HG03039 (cell line): ENCODE measurements around the gene IL1F10.

Experiments used
- ATAC-seq: cut with Tn5 transposase; IDR thresholded peaks from one replicate; pipeline ENCODE4 v1.9.1; 2021; ENCODE audit warnings: mild to moderate bottlenecking, moderate library complexity; ENCODE audit not compliant: unreplicated experiment

IL1F10 gene

DNA sequence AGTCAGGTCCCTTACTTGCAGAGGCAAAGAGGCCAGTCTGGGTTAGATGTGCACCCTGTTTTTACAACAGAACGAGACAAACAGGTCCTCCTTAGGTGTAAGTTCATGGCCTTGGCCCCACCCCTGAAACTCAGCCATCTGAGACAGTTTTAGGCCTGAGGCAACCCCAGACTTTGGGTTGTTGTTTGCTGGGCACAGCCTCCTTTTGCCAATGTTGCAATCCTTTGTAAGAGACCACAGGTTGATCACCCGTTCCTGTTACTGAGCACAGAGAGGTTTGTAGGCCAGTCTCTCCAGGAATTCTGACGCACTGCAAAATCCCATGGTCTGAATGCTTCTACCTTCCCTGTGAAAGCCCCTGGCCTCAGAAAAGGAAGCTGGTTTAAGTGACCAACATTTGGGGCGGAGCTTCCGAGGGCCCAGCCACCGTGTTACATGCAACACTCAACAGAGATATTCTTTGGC, 44.1 kb downstream of the IL1F10 start:
- ATAC-seq: no peak

DNA sequence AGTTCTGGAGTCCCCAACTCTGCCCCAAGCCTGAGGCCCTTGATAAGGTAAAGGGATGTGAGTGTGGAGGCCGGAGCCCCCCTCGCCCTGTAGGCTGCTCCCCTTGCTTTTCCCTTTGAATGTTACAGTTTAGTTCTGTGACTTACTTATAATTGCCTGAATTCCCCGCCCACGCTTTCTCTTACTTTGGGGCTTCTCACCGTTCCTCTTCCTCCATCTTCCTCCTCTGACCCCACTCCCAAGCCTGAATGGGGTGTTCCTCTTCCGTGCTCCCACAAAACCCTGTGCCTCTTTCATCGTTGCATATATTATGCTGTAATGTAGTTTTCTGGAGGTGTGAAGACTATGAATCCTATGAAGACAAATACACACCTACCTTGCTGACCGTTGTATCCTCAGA, 44.7 kb downstream of the IL1F10 start:
- no peak for ATAC-seq

DNA sequence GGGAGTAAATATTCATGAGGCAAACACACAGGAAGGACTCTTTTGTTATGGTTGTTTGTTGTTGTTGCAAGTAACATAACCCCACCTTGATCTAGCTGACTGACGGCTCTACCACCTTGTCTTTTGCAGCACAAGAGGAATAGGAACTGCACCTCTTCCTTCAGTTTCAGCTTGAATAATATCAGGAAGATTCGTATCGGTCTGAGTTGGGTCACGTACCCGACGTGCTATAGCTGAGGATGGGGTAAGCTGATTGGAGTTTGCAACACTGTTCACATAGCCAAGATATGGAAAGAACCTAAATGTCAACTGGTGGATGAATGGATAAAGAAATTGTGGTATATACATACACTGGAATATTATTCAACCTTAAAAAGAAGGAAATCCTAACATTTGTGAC, 45.1 kb downstream of the IL1F10 start:
- ATAC-seq: no peak

DNA sequence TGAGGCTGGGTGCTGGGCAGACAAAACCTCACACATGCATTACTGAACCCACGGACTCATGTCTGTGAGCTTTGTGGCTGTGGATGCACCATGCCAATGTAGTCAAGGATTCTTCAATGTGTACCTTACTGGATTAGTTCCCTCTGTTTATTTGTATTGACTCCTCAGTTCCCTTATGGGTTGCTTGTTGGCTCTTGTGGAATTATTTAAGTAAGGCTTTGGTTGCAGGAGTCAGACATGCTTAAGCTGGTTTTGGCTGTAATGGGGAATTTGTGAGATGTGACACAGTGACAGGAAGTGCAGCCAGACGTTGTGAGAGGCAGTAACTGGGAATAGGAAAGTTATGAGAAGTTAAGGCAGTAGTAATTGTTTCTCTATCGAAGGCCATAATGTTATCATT, 46.0 kb downstream of the IL1F10 start:
- no peak for ATAC-seq

DNA sequence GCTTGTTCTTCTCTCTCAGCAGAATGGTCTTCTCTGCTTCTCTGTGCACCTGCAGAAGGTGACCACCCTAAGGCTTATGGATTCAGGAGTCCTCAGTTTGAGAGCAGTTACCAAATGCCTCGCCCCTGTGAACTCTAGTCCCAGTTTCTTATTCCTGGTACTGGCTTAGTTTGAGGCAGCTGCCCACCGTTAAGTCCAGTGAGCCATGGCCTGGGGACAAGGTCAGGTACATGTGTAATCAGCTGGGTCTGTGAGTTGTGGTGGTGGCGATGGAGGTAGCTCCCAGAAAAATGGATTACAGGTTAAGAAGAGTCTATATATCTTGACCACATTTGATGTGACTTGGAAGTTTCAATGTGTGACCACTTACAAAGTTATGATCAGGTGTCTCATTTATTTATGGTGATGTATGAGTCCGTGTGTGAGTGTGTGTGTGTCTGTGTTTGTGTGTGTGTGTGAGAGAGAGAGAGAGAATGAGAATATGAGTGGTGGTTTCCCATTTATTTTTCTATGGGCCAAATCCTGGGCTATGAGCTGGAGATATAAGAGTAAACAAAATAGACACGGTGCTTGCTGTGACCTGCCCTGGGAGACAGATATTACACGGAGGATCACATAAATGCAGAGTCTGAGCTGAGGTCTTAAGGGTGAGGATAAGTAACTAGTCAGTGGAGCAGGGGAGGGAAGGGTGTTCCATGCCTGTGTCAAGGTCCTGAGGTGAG, 46.6 kb downstream of the IL1F10 start:
- ATAC-seq: no peak

DNA sequence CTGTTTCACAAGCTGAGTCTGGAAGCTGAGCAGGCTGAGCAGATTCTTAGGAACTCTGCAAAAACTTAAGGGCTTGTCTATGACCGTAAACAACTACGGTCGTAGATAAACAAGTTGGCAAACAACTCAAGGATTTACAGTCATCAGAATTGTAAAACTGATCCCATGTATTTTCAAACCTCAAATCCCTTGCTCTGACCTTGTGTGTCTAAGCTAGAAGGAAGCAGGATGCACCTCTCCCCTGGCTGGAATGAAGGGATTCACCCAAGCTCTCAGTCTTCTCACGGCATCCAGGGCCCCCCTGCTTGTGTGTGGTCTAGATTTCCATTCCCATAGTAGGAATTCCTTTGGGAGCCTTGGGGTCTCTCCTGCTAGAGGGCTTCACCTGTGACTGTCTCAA, 47.2 kb downstream of the IL1F10 start:
- ATAC-seq: no peak

DNA sequence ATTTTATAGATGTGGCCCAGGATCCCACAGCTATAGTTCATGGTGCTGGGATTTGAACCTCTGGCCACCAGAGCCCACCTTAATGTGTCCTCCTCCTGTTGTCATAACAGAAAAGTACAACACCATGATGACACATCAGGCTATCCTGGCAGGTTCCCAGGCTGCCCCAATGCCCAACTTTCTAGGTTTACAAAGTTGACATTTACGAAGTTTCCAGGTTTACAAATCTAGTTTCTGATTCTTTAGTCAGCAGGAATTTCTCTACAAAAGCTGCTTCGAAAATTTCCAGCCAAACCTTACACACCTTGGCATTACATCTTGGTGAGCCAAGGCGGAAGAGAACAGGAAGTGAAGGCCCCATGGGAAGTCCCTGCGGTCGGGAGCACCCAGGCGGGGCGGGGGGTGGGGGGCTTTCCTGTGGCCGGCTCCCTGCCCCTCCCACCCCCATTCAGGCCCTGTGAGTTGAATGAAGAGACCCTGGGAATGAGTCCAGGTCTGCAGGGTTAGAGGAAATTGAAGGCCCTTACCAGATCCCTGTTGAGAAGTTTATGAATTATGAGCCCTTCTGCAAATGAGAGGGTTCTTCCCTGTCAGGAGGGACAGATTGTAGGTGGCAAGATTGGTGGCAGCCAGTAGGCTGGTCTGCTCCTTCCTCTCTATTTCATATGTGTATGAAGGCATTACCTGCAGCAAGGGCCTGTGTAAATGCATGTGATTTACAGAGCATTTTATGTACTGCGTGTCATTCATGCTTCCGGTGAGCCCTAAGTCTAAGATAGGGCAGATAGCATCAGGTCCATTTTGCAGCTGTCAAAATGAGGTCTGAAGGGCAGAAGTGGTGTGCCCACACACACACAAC, 48.6 kb downstream of the IL1F10 start:
- no peak for ATAC-seq

DNA sequence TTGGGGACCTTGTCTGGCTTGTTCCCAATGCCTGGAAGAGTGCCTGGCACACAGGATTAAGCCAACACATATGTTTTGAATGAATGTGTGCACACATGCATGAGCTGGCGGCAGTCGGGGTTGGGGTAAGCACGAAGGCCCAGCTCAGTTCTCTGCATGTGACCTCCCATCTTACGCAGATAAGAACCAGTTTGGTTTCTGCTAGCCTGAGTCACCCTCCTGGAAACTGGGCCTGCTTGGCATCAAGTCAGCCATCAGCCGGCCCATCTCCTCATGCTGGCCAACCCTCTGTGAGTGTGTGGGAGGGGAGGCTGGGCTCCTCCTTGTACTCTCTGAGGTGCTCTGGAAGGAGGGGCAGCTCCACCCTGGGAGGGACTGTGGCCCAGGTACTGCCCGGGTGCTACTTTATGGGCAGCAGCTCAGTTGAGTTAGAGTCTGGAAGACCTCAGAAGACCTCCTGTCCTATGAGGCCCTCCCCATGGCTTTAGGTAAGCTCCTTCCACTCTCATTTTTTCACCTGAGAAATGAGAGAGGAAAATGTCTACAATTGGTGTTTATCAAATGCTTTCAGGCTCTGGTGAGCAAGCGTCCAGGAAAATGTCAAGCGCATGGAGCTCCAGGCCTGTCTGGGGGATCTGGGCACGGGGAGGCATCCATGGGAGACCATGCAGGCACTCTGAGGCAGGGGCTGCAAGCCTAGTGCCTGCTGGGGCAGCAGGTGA, 49.9 kb downstream of the IL1F10 start:
- ATAC-seq: no peak

DNA sequence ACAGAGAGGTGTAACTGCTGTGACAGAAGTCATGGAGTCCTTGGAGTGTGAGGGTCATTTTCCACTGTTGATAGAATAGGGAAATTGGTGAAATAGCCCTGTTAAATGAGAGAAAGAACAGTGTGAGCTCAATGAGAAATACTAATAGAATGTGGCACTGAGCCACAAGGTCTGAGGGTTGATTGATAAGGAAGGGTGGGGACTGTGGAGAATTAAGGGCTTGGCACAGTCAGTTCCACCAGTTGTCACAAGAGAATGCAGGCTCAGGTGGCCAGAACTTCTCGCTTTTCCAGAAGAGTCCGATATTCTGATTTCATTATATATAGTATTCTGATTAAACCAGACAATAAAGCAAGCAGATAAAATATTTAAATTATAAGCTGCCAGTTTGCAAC, 50.5 kb downstream of the IL1F10 start:
- ATAC-seq: no peak

DNA sequence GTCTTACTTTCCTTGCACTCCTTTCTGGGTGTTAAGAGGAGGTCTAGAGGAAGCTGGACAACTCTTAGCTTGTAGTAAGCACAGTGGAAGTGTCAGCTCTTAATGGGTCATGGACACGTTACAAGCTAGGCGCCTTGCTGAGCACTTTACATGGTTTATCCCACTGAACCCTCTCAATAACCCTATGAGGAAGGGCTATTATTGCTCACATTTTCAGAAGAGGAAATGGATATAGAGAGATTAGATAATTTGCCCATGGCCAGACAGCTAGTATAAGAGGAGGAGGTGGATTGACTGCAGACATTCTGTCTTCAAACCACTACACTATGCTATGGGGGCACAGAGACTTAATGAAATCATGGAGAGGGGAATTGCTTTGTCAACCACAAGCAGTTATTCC, 51.3 kb downstream of the IL1F10 start:
- ATAC-seq: no peak

DNA sequence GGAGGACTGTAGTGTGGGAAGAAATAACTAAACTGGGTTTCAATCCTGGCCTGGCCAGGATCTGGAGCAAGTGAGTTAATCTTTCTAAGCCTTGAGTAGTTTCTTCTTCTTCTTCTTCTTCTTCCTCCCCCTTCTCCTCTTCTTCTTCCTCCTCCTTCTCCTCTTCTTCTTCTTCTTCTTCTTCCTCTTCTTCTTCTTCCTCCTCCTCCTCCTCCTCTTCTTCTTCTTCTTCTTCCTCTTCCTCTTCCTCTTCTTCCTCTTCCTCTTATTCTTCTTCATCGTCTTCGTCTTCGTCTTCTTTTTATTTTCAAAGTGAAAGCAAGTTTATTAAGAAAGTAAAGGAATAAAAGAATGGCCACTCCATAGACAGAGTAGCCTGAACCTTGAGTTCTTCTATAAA, 53.1 kb downstream of the IL1F10 start:
- no peak for ATAC-seq

DNA sequence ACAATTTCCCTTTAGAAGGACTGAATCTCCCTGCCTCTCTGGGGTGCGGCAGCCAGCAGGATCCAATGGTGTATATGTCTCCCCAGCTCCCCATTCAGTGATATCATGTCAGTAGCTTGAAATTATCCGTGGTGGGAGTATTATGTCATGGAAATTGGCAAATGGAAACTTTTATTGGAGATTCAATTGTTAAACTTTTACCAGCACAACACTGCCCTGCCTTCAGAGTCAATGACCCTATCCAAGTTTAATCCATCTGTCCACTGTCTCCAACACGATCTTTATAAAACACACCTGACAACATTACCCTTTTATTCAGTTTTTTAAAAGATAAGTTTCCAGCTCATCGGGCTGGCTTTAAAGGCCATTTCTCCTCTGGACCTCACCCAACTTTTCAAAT, 54.6 kb downstream of the IL1F10 start:
- ATAC-seq: no peak

DNA sequence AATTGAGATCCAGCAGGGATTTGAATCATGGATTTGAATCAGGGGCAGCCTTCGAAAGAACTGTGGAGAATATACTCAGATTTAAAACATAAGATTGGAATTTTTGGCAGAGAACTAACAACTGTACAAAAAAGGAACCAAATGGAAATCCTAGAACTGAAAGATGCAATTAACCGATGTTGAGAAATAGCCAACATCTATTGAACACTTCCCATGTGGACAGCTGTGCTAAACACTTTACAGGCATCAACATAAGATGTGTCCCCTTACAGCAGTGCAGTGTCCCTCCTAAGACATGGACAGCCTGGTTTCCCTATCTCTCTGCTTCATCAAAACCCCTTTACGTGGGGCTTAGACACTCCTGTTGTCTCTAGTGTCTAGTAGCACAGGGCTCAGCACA, 56.0 kb downstream of the IL1F10 start:
- ATAC-seq: no peak

DNA sequence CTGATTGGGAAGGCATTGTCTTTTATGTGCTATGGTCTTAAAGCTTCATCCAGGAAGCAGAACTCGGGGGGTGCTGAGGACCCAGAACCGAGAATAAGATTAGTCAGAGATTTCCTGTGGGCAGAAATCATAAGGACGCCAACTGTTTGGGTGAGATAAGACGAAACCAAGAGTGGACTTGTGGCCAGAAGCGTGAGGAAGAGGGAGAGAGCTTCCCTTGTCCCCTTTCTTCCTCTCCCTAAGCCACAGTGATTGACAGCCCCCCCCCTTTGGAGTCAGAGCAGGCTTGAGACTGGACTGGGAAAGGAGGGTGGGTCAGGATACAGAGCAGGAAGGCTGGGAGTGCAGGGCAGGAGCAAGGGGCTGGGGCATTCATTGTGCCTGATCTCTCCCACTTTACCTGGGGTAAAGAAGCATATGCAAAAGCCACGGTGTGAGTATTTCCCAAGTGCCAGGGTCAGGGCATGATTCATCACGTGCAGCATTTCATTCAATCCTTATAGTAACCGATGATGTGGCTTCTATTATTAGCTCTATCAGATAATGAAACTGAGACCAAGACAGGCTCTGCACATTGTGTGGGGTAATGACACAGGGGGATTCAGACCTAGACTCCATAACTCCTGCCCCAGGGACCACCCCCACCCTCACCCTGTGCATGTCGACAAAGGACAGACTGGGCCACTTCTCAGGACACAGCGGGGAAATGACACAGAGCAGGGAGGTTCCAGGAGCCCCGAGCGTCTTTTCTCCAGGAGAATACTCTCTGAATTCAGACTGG, 56.6 kb downstream of the IL1F10 start:
- no peak for ATAC-seq
